Left colon (tissue), 2 donors: ENCODE data around the gene CABP2. TPM values are rescaled to one million over a fixed set of nuclear protein-coding genes. Genes with fewer than 3 reads are reported as not detected.
A peak's percentile ranks its signal among the peaks of the same experiment; 100 is the strongest.
"Not testable (repeated sequence)": the region's sequence is repeated elsewhere in the genome, so short reads cannot be mapped to it uniquely, and the experiment has no call there.

Experiments used
- ATAC-seq: fragments of 200-7000 bp; cut with Tn5 transposase; one replicate; pipeline ENCODE4 v1.9.1; 2020; ENCODE audit warnings: mild to moderate bottlenecking, moderate library complexity
- DNase-seq, 2 donors: peaks; one replicate each; pipeline ENCODE4 v3.0.0-alpha.2; 2020
- intact Hi-C, 2 donors: fragments of 100-400 bp; cut with DNase I in 1 of 2; cut with micrococcal nuclease in 1 of 2; formaldehyde crosslinking; loops; one replicate each; pipeline versions ENCODE4 v1.11.2 to v1.14.0; 2022; cut with DNase I, micrococcal nuclease
- total RNA-seq, 2 donors: library from RNA; stranded (reverse); fragmentation: NEBNext Ultra II Directional; extraction: Animal tissue kit (Norgen Biotek cat#: 25700); gene quantifications; one replicate each; pipeline ENCODE4 v1.2.1, GENCODE V29; 2021
- donor health status: DM: no; HTN: no; CAD: no.
- donor health status: DM: yes; HTN: yes; CAD: no.

CABP2 gene
- total RNA-seq, 2 donors from 2014 or later = not detected

DNA sequence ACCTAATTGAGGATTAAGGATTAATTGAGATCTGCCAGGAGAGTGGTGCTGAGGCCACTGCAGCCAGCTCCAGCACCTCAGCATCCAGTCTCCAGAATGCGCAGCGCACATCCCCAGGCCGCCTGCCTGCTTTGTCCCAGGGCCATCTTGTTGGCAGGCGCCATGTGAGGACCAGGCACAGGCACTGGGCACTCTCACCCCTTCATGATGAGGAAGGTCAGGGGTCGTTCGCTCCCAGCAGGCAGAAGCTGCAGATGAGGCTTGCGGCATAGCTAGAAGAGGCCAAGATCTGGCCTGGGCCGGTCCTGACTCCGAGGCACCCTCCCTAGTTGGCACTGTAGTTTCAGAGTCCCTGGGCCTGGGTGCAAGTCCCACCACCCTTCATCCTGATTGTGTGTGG lies 6.4 kb downstream of the CABP2 start:
- ATAC-seq = no peak
- peak in 1 of 2 donors; percentile 24 for DNase-seq
- intact Hi-C loops = no loop called here

DNA sequence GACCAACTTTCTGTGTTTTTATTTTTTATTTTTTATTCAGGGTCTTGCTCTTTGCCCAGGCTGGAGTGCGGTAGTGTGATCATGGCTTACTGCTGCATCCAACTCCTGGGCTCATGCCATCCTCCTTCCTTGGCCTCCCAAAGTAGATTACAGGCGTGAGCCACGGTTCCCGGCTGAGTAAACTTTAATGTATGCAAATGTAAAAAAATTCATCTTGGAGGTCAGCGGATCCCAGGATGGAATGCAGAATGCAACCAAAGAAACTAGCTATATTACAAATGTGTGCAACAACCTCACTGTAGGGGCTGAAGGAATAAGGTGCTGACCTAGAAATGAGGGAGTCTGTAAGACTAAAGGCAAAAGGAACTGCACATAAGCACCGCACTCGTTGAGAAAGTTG lies 9.1 kb downstream of the CABP2 start:
- ATAC-seq = no peak
- no peak for DNase-seq
- intact Hi-C loops = no loop called here

GRCh38 chr11:67511558-67511957 lies 11.7 kb downstream of the CABP2 start:
- DNase-seq, intact Hi-C loops: not testable (repeated sequence)

GRCh38 chr11:67510023-67510345 lies 13.3 kb downstream of the CABP2 start:
- intact Hi-C loops = no loop called here
- no peak for ATAC-seq

More at GRCh38 chr11:67511558-67511957, 11.7 kb downstream of the CABP2 start:
- ATAC-seq = not testable (repeated sequence)

DNA sequence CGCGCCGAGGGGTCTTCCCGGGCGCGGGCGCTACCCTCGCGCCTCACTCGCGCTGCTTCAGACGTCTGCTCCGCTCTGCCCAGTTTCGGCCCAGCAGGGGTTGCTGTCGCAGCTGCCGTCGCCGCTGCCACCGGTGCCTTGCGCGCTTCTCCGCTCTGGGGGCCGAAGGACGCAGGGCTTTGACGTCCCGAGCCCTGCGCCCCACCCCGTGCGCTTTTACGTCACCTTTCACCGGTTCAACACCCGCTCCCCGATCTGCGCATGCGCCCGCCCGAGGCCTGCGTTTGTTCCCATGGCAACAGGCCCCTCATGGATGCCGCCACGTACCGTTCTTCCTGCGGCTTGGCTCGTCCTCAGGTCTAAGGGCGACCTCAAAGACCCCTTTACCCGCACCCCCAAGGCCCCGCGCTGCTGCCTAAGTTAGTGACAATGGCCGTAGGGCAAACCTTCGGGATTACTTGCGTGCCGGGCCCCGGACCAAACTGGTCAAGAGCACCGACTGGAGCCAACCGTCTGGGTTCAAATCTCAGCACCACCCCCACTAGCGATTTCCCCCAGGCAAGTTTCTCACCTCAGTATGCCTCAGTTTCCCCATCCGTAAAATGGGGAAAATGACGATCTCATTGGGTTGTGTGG lies 14.6 kb downstream of the CABP2 start:
- intact Hi-C loops = loop anchor here in 1 of 2 donors (10.0 kb wide), 1 partner anchor 114 kb away; the partner anchor contains the start of gene RAD9A
- DNase-seq (peak; percentile 97 to 100), ATAC-seq (peak; percentile 38)

More at GRCh38 chr11:67510023-67510345, 13.3 kb downstream of the CABP2 start:
- DNase-seq = no peak

- intact Hi-C loops = loop anchor here in 1 of 2 donors (10.0 kb wide), 1 partner anchor 113 kb away; the partner anchor contains the start of gene RAD9A
- peak; percentile 99 to 100 for DNase-seq
- ATAC-seq = peak; percentile 63
These were observed 15.3 kb downstream of the CABP2 start, which contains the start of gene CDK2AP2 for GRCh38 chr11:67507864-67508485. CDK2AP2 (minus strand) TSS chr11:67508162; CDS start chr11:67508082, 80 bp downstream.

DNA sequence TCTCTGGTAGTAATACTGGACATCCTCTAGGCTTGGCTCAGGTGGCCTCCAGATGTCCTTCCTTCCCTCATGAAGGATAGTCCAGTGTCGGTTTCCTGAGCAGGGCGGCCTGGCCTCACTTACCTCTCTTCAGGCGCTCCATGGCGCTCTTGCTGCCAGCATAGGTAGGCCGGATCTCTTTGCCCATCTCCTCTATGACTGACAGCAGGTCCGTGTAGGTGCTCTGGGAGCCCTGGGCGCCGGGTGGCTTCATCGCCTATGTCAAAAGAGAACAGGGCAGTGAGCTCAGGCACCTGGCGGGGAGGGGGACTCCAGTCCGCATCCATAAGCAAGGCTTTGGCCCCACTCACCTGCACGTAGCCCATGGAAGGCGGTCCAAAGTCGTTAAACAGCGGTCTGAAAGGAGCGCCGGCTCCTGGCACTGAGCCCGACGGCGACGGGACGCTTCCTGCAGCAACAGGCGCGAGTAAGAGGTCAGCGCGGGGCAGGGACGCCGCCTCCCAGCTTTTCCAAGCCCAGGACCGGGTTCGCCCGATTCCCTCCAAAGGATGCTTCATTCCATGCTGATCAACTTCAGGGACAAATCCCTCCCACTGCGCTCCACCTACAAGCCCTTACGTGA lies 15.9 kb downstream of the CABP2 start:
- ATAC-seq = peak; percentile 34
- intact Hi-C loops = loop anchor here in 1 of 2 donors (10.0 kb wide), 1 partner anchor 113 kb away; the partner anchor contains the start of gene RAD9A
- DNase-seq = peak in 1 of 2 donors; percentile 90

GRCh38 chr11:67506426-67507051 lies 16.7 kb downstream of the CABP2 start:
- DNase-seq (peak in 1 of 2 donors; percentile 66), ATAC-seq (no peak)
- intact Hi-C loops = loop anchor here in 1 of 2 donors (10.0 kb wide), 1 partner anchor 112 kb away; the partner anchor contains the start of gene RAD9A

DNA sequence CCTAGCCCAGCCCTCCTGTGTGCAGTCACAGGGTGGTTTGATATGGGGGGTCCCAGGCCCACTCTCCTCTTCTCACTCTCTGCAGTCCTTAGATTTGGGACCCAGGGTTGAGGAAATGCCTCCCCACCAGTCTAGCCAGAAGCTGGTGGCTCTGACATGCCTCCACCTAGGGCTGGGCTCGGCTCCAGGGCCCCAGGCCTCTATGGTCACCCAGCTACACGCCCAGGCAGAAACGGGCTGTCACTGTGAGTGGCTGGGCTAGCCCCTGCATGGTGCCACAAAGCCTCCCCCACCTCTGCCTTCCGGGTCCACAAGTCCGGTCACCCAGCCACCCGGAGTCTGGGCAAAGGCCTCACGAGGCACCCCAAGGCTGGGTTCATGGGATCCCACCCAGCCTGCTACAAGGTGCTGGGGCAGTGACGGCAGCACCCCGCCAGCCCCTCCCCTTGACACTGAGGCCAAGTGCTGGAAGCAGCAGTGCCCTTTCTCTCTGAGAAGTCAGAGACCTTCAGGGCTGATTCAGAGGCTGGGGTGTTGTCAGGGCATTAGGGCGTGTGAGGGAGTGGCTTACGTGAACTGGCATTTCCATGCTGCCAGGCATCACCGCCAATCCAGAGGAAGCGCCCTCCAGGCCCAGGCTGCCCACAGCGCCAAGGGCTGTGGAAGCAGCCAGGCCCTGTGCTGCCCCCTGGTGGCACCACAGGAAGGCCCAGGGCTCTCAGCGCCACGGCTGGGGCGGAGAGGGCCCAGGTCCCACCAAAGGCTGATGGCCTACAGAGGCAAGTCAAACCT lies 17.4 kb downstream of the CABP2 start:
- intact Hi-C loops = loop anchor here in 1 of 2 donors (10.0 kb wide), 1 partner anchor 111 kb away; the partner anchor contains the start of gene RAD9A
- peak; percentile 55 for ATAC-seq

DNA sequence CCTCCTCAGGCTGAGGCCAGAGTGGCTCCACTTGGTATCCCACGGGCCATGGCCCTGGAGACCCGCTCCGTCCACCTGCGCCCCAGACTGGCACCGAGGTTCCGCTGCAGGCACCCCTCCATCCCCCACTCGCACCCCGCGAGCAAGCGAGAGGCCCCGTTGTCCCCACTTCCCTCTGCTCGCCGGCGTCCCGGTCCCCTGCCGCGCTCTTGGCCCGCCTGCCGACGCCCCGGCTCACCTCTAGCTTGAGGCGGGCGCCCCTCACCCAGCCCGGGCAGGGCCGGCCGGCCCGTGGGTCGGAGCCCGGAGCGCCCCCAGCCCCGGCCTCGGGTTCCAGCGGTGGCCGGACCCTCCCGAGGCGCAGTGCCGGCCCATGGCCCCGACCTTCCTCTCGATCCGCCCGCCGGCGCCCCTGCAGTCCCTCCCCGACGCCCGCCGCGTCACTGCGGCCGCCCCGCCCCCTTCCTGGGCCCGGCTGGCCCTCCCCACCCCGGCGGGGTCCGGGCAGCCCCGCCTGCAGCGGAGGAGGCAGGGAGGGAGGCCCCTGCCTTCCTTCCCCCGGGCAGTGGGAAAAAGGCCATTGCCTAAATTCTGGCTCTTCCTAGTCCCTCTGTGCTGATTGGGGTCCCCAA lies 18.2 kb downstream of the CABP2 start, which contains the start of gene PITPNM1:
Gene PITPNM1, minus strand, starts transcription at position 414 of the 632 bp plus-strand sequence. CDS start 1,183 bp downstream, outside the sequence.
- DNase-seq (peak; percentile 73 to 87), ATAC-seq (peak; percentile 45)
- intact Hi-C loops = loop anchor here in 1 of 2 donors (10.0 kb wide), 1 partner anchor 110 kb away; the partner anchor contains the start of gene RAD9A

More for the DNA sequence above, 17.4 kb downstream of the CABP2 start:
- peak; percentile 94 to 97 for DNase-seq

DNA sequence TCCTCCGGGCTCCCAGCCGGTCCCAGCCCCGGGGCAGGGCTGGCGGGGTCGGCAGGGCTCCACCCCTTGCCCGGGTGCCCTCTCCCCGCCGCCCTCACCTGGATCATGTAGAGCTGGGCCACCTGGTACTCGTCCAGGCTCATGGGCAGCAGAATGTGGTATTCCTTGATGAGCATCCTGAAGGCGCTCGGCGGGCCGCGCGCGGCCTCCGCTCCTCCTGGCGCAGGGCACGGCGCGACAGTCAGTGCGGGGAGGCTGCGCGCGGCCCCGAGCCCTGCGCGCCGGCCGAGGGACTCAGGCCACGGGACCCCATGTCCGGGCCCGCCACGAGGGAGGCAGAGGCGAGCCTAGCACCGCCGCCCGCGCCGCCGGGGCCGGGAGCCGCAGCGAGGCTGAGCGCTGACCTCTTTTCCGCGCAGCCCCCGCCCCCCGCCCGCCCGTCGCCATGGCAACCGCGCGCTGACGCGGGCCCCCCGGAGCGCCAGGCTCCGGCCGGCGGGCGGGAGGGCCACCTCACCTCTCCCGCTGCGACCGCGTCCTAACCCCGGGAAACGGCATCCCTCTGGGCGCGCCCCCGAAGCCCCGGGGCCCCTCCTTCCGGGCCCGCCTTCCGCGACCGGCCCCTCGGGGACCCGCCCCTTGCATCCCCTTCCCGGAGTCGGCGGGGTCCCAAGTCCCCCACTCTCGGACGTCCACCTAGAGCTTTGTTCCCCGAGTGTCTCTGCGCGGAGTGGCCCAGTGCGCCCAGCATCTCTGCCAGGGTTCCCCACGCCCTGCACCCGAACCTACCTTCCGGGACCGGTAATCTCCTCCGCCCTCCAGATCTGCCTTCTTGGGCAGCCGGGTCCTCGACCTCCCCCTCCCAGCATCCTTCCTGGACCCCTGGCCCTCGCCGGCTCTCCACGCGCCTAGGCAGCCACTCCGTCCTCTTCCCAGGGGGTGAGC lies 19.0 kb downstream of the CABP2 start:
- ATAC-seq = no peak
- intact Hi-C loops = loop anchor here in 1 of 2 donors (10.0 kb wide), 1 partner anchor 109 kb away; the partner anchor contains the start of gene RAD9A
- DNase-seq = peak in 1 of 2 donors; percentile 53

DNA sequence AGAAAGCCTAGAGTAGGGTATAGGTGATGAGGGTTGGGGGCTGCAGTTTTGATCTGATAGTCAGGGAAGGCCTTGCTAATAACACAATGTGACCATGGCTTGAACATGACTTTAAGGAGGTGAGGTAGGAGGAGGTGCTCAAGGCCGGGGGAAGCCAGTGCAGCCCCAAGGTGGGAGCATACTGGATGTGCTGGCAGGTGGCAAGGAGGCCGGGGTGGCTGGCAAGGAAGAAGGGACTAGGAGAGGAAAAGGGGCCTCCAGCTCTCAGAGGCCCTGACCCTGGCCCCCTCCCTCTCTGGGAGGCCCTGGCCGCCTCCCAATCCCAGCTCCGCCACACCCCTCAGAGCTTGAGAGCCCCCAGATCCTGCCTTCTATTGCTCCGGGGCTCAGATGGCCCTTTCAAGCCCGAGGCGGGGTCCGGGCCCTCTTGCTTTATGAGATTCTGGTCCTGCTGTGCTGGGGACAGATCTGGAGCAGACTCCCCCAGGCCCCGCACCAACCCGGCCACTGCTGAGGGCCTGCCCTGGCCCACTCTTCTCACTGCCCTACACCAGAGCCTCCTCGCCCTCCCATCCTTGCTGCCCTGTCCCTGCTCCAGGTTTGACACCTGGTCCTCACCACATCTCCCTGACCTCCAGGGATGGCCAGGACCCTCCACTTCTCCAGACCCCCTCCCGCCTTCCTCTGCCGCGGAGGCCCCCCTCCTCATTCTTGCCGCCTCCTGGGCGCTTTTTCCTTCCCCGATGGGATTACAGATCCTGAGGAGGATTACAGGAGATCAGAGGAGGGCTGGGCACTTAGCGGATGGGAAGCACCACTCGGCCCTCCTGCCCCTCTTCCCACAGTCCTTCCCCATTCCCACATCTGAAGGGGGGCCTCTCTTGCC lies 19.9 kb downstream of the CABP2 start:
- intact Hi-C loops = loop anchor here in 1 of 2 donors (10.0 kb wide), 1 partner anchor 109 kb away; the partner anchor contains the start of gene RAD9A
- DNase-seq (no peak), ATAC-seq (no peak)

DNA sequence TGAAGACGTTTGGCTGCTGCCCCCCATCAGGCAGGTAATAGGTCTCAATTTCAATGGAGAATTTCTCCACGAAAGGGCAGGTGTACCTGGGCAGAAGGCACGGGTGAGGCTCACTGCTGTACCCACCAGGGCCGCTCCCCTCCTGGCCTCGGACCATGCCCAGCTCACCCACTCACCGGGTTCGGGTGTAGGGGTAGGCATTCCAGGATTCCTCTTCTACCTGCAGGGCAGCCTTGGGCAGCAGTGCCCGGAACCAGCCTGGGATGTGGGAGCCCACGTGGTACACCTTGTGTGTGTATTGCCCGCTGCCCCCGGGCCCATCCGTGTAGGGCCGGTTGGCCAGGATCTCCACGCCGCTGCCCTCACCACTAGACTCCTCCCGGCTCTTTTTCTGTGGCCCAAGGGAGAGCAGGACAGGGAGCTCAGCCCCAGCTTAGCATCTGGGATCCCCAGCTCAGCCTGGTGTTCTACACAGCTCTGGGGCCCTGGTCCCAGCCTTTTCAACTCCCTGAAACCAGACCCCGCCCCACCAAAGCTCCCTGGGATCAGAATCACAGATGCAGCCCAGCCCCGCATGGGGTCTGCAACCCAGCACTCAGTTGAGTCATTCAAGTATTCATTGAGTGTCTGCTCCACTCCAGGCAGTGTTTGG lies 20.8 kb downstream of the CABP2 start:
- no peak for ATAC-seq
- no peak for DNase-seq
- intact Hi-C loops = loop anchor here in 1 of 2 donors (10.0 kb wide), 1 partner anchor 108 kb away; the partner anchor contains the start of gene RAD9A

GRCh38 chr11:67501854-67502253 lies 21.4 kb downstream of the CABP2 start:
- DNase-seq = no peak
- intact Hi-C loops = loop anchor here in 1 of 2 donors (10.0 kb wide), 1 partner anchor 107 kb away; the partner anchor contains the start of gene RAD9A
- ATAC-seq = no peak
